HG03571 (cell line): ENCODE results near the gene AUTS2.

ENCODE experiments used
- ATAC-seq: cut with Tn5 transposase; IDR thresholded peaks from one replicate; pipeline ENCODE4 v1.9.1; 2021; ENCODE audit not compliant: unreplicated experiment

AUTS2 gene

GRCh38 chr7:69840248-69840647, 242.0 kb downstream of the AUTS2 start:
- no peak for ATAC-seq

- no peak for ATAC-seq
Measured at GRCh38 chr7:69843653-69844052, 245.4 kb downstream of the AUTS2 start.

GRCh38 chr7:69844264-69844868, 246.1 kb downstream of the AUTS2 start:
- ATAC-seq = no peak

GRCh38 chr7:69845721-69846495, 247.6 kb downstream of the AUTS2 start:
- no peak for ATAC-seq

GRCh38 chr7:69847921-69848612, 249.8 kb downstream of the AUTS2 start:
- ATAC-seq = no peak

- no peak for ATAC-seq
Measured at GRCh38 chr7:69849268-69849667, 251.0 kb downstream of the AUTS2 start.

GRCh38 chr7:69857014-69857413, 258.7 kb downstream of the AUTS2 start:
- ATAC-seq = no peak

GRCh38 chr7:69858471-69858870, 260.2 kb downstream of the AUTS2 start:
- no peak for ATAC-seq

- no peak for ATAC-seq
Measured at GRCh38 chr7:69859342-69859741, 261.1 kb downstream of the AUTS2 start.

GRCh38 chr7:69860486-69860885, 262.2 kb downstream of the AUTS2 start:
- ATAC-seq = no peak

GRCh38 chr7:69860941-69861622, 262.8 kb downstream of the AUTS2 start:
- ATAC-seq = no peak

GRCh38 chr7:69862413-69863064, 264.3 kb downstream of the AUTS2 start:
- no peak for ATAC-seq

- no peak for ATAC-seq
Measured at GRCh38 chr7:69864274-69864673, 266.0 kb downstream of the AUTS2 start.

- ATAC-seq = no peak
Measured at GRCh38 chr7:69864822-69865221, 266.5 kb downstream of the AUTS2 start.

GRCh38 chr7:69868921-69869320, 270.6 kb downstream of the AUTS2 start:
- no peak for ATAC-seq

- ATAC-seq = no peak
Measured at GRCh38 chr7:69871213-69871885, 273.1 kb downstream of the AUTS2 start.

GRCh38 chr7:69871886-69872569, 273.8 kb downstream of the AUTS2 start:
- no peak for ATAC-seq

- no peak for ATAC-seq
Measured at GRCh38 chr7:69873512-69873911, 275.2 kb downstream of the AUTS2 start.

GRCh38 chr7:69878015-69878414, 279.7 kb downstream of the AUTS2 start:
- ATAC-seq = no peak

- ATAC-seq = no peak
Measured at GRCh38 chr7:69878591-69878990, 280.3 kb downstream of the AUTS2 start.
